HTERT RPE-1 (cell line): ENCODE results near the gene SLC39A8.
"Not testable (repeated sequence)": the region's sequence is repeated elsewhere in the genome, so short reads cannot be mapped to it uniquely, and the experiment has no call there.

Experiments used
- in situ Hi-C: fragments of 300-500 bp; cut with MboI; formaldehyde crosslinking; loops from 4 replicates; pipeline ENCODE4 v1.14.3; 2020; ENCODE audit warnings: low sequenced_read_pairs

The SLC39A8 gene

DNA sequence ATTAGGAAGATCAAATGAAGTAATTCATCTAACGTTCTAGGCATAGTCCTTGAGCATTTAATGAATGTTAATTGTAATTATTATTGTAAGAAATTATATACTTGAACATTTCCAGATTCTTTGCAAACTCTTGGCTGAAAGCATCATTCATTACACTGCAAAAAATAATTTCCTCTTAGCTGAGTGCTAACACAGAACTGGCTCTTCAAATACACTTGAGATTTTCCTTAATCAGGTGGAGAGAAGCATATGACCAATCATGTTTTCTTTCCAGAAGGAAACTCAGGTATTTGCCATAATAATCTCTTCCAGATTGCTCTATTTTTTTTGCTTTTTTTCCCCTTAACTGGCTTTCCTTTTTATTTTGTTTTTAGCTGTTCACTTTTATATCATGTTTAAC lies 42.5 kb downstream of the SLC39A8 start:
- in situ Hi-C loops = no loop called here

DNA sequence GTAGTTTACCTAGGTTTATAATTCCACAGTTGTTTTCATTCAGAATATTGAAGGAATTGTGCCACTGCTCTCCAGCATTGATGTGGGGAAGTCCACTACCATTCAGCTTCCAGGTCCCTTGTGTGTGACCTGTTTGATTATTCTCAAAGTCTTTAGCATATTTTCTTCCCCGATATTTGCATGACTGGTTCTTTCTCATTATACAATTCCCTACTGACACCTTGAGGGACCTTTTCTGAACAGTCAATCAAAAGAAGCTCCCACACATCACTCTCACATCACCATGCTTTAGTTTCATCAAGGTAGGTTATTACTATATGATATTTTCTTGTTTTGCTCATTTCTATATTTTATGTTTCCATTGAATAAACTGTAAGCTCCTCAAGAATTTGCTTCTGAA lies 44.1 kb downstream of the SLC39A8 start:
- in situ Hi-C loops = no loop called here

DNA sequence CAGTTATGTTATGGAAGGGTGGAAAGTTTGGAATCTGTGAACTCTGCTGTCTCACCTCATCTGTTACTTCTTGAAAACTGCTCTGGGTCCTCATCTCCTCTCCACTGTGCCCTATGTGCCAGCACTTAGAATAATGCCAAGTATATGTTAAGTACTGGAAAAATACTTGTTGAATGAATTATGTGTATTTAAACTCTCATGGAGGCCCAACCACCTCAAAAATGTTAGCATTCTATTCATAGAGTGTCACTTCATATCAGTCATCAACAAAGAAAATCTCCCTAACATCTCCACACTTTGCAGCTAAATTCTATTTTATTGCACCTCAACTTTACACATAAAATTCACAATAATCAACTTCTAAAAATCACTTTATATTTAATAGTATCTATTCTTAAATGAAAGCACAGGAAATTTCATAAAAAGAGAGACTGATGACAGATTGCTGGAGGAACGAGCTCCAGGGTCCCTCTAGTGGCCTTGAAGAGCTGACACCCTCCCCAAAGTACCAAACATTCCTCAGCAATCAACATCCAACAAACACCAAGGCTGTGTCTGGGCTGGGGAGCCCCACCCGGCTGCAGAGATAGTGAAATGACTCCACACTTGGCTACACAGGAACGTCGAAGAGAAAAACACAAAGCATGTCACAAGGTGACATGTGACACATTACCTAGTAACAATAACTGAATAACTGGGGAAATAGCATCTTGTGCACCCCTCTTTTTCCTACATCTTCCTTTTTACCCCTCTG lies 45.8 kb downstream of the SLC39A8 start:
- in situ Hi-C loops = no loop called here

DNA sequence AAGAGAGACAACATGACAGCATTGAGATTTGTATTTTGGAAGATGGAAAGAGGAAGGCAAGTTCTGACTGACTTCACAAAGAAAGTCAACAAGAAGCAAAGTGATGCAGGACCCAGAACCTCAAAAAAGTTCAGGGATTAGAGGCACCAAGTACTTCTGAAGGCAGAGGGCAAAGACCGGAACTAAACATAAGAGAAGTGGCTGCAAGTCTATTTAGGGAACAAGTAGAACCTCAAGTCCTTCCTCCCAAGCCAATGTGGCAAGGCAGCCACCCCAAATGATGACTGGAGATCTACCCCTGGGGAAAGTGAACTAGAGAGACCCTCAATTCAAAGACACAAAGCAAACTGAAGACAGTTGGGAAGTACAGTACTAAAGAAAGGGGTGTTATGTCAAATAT lies 46.6 kb downstream of the SLC39A8 start:
- in situ Hi-C loops = no loop called here

DNA sequence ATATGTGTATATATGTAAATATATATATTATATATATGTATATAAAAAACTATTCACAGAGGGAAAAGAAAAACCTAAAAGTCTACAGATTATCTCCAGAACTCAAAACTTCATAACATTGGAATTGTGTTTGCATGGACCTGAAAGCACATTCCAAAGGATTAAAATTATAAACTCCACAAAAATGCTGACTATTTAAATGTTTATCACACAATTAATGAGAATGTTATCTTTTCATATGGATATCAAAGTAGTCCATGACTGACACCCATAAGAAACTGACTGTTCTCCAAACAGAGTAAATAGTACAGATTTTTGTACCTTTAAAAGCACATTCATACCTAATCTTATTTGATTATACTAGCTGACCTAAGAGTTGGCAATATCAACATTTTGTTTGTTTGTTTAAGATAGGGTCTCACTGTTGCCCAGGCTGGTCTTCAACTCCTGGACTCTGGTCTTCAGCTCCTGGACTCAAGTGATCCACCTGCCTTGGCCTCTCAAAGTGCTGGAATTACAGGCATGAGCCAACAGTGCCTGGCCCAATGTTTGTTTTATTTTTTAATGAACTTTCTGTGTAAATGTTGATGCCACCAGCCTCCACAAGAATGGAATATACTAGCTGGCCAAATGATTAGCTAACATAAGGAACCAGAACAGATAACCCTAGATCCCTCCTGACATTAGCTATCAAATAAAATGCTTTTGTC lies 50.0 kb downstream of the SLC39A8 start:
- in situ Hi-C loops = no loop called here

DNA sequence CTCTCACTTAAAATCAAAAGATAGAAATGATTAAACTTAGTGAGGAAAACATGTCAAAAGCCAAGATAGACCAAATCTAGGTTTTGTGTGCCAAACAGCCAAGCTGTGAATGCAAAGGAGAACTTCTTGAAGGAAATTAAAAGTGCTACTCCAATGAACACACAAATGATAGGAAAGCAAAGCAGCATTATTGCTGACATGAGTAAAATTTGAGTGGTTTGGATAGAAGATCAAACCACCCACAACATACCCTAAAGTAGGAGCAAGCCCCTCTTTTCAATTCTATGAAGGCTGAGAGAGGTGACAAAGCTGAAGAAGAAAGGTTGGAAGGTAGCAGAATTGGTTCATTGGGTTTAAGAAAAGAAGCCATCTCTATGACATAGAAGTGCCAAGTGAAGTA lies 56.8 kb downstream of the SLC39A8 start:
- in situ Hi-C loops = no loop called here

DNA sequence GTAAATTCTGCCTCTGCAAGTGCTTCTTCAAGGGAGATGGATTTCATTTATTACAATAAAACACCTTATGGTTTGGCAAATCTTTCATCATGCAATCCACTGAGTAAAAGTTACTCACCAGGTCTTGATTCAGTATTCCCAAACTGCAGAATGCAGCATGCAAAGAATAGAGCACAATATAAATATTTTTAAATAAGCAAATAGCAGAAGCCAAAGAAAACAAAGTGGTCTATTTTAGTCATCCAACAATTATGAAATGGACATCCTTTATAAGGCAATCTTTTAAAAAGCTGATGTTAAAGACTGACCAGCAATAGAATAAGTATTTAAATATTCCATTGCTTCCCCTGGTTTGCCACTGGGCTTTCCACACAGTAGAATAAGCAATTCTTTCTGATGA lies 59.5 kb downstream of the SLC39A8 start:
- in situ Hi-C loops = no loop called here

DNA sequence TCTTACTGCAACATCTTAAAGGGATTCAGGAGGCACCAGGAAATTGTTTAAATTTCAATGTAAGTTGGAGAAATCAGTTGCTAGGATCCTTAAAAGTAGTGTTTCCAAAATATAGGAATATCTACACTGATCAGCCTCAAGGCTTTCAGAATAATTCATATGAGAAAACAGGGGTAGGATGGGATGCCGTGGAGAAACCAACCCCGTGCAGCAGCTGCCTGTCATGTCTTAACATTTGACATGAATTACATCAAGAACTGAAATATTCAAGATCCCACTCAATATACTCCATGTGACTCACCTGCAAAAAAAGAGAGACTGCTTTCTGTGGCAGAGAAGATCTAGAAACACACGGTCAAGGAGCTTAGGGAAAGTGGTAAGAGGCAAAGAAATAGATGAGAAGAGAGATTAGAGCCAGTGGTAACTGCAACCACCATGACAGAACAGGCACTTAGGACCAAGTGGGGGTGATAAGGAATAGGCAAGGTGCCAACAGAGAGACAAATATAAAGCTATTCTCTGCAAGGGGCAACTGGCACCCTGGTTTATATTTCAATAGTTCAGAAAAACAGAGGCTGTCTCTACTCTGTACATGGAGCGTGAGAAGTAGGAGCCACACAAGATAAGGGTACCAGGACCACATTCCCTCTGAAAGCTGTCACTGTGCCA lies 64.0 kb downstream of the SLC39A8 start:
- in situ Hi-C loops = no loop called here

DNA sequence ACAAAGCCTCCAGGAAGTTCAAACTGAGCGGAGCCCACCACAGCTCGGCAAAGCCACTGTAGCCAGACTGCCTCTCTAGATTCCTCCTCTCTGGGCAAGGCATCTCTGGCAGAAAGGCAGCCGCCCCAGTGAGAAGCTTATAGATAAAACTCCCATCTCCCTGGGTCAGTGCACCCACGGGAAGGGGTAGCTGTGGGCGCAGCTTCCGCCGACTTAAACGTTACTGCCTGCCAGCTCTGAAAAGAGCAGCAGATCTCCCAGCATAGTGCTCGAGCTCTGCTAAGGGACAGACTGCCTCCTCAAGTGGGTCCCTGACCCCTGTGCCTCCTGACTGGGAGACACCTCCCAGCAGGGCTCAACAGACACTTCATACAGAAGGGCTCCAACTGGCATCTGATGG lies 72.0 kb downstream of the SLC39A8 start:
- in situ Hi-C loops = not testable (repeated sequence)

DNA sequence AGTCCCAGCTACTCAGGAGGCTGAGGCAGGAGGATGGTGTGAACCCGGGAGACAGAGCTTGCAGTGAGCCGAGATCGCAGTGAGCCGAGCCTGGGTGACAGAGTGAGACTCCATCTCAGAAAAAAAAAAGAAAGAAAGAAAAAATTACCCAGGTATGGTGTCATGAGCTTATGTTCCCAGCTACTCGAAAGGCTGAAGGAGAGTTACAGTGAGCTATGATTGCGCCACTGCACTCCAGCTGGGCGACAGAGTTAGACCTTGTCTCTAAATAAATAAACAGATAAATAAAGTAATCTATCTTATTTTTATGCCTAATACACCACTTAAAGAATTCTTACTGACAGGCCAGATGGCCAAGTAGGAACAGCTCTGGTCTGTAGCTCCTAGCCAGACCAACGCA lies 73.0 kb downstream of the SLC39A8 start:
- in situ Hi-C loops = no loop called here

DNA sequence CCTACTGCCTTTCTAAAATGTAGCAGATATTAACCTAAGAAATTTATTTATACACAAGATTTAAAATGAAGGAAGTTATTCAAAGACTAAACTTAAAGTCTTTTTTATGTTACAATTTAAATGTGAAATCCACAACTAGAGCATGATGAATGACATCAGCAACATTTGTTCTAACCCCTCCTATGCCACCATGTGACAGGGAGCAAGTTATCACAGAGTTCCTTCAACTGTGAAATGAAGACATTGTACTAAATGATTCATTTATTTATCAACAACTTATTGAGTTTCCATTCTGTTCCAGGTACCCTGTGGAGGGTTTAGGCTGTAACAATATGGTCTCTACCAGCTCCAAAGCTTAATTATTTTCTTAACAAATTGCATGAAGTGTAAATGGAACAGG lies 76.9 kb downstream of the SLC39A8 start:
- in situ Hi-C loops = no loop called here

DNA sequence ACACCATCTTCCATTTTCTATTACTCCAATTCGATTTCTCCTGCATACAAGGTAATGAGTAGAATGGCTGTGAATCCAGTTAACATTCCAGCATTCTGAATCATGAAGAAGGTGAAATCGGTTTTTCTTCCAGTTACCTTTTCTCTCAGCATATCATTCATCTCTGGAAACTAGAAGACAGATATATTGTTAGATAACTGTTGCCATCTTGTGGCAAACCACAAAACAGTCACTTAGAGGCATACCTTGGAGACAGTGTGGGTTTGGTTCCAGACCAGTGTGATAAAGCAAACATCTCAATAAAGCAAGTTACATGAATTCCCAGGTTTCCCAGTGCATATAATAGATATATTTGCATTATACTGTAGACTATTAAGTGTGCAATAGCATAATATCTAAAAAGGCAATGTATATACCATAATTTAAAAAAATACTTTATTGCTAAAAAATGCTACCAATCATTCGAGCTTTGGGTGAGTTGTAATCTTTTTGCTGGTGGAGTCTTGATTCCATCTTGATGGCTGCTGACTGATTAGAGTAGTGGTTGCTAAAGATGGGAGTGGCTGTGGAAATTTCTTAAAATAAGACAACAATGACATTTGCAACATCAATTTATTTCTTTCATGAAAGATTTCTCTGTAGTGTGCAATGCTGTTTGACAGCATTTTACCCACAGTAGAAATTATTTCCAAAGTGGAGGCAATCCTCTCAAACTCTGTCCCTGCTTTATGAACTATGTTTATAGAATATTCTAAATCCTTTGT lies 82.1 kb downstream of the SLC39A8 start:
- in situ Hi-C loops = no loop called here

DNA sequence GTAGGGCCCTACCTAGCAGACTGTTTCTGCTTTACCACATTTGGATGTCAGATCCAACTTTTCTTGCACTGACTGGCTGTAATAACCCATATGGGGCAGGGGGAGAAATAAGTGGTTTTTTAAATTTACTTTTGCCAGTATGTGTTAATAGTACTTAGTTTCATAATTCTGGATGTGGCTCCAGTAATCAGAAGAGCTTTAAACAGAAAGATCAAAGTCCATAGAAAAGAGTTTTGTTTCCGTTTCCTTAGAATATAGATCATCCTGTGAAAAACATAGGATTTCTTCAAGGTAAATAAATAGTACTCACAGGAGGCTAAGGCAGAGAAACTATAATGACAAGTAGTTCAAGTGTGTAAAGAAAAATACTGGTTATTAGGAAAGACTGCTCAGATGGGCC lies 85.6 kb downstream of the SLC39A8 start:
- in situ Hi-C loops = no loop called here

DNA sequence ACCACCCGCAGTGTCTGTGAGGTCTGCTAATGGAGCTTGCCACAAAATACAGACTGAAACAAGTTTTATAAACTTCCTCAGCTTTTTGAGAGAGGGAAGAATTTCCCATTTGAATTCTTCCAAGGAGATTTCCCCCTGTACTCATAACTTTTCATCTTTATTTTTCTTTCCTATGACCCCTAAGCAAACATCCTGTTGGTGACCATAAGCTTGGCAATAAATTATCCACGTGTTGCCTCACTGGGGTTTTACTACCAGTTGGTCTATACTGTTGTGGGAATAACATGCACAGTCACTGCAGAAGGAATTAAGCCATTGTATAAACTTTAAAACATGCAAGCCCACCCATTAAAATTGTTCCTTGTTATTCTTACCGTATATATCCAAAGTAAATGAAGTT lies 86.2 kb downstream of the SLC39A8 start:
- in situ Hi-C loops = no loop called here

DNA sequence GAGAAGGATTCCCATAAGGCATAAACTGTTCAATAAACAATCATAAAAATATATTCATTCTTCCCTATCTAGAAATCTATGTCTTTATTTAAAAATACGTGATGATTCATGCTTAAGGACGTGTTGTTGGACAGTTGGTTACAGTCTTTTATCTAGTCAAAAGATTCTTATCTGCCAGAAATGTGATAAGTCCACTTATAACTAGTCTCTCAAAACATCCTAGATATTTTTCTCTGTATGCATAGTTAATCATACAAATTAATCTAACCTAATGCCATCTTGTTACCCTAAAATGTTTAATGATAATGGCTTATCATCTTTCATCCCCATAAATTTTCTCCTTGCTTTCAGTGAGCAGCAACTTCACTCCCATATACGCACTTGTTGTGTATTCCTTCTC lies 89.0 kb downstream of the SLC39A8 start:
- in situ Hi-C loops = no loop called here

DNA sequence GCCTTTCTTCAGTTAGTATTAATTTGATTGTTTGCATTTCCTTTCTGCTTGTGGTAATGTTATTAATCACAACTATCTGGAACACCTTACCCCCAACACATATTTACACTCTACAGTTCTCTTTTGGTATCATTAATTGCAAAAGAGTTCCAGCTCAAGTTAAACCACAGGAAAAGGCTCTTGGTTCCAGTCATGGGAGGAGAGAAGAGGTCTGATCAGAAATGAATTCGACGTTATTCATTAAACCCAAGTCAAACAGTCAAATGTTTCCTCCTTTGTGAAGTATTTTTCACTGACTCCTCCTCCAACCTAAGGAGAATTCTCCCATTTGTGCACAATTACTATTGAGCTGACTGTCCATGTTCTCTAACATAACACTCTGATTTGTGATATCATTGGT lies 91.4 kb downstream of the SLC39A8 start:
- in situ Hi-C loops = no loop called here

DNA sequence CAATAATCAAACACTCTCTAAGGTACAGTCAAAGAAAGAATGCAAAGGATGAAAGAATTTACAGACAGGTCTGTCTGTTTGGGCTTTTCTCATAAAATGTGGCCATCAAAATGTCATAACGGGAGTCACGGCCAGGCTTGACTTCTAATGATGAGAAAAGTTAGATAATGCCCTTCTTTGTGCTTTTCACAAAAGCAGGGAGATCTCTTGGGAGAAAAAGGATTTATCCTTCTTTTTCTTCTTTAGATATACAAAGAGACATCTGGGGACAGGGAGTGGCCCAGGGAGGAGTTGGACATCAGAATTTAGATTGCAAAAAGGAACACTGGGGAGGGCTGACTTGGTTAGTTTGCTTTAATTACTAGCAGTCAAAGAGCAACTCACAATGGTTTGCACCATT lies 93.1 kb downstream of the SLC39A8 start:
- in situ Hi-C loops = no loop called here

DNA sequence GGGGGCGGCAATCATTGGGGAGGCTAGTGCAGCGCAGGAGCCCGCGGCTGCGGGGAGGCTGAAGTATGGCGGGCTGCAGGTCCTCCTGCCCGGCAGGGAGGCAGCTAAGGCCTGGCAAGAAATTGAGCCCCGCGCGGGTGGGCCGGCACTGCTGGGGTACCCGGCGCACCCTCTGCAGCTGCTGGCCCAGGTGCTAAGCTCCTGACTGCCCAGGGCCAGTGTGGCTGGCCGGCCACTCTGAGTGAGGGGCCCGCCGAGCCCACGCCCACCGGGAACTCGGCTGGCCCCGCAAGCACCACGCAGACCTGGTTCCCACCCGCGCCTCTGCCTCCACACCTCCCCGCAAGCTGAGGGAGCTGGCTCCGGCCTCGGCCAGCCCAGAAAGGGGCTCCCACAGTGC lies 94.9 kb downstream of the SLC39A8 start:
- in situ Hi-C loops = no loop called here

DNA sequence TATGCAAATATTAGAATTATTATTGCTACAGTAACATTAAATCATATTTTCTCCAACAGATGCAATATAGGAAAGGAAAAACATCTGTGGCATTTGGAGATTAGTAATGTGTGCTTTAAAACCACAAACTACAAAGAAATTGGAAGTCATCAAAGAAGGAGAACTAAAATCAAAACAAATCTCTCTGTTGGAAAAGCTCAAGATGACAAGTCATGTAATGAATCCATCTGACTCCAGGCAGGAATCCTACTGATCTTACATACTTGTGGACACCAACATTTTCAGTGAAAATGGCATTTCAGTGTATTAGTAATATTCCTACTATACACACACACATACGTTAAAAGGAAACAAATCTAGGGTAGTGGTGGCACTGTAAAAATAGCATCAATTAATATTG lies 98.2 kb downstream of the SLC39A8 start:
- in situ Hi-C loops = no loop called here

DNA sequence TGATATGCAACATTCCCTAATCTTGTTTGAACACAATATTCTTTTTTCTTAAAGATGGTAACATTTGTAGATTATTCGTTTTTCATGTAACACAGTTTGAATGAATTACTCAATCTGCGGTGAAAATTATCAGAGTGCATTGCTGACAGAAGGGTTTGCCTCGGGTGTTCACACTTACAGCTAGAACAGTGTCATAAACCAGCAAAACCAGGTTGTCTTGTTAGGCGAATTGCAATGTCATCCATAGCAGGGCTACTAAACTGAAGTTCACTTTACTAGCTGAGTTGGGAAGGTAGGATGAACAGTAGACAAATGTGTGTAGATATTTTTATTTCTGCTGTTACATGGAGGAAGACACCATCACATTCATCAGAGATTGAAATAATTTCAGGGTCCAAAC lies 98.9 kb downstream of the SLC39A8 start:
- in situ Hi-C loops = no loop called here

DNA sequence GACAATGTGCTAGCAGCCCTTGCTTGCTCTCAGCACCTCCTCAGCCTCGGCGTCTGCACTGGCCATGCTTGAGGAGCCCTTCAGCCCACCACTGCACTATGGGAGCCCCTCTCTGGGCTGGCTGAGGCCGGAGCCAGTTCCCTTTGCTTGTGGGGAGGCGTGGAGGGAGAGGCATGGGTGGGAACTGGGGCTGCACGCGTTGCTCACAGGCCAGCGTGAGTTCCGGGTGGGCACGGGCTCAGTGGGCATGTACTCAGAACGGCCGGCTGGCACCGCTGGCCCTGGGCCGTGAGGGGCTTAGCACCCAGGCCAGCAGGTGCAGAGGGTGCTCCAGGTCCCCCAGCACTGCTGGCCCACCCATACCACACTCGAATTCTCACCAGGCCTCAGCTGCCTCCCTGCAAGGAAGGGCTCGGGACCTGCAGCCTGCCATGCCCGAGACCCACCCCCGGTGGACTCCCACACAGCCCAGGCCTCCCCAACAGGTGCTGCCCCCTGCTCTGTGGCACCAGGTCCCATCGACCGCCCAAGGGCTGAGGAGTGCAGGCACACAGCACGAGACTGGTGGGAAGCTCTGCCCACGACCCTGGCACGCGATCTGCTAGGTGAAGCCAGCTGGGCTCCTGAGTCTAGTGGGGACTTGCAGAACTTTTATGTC lies 100.3 kb downstream of the SLC39A8 start:
- in situ Hi-C loops = no loop called here
